HCT116 (cell line): ENCODE results near the gene PTPN4.

Experiments used
- CEBPB ChIP-seq: IDR thresholded peaks from 2 replicates; pipeline ENCODE4 v1.6.1; 2012; ENCODE audit warnings: low read depth
- CTCF ChIP-seq, 3 experiments: fragments of 200-600 bp in 1 of 3; sonication (generic) in 1 of 3; IDR thresholded peaks in 2 of 3; conservative IDR thresholded peaks in 1 of 3; 2 replicates each; pipeline ENCODE4 v1.5.1; 2012 to 2017; ENCODE audit warnings: low read depth in 2 of 3, low read length in 2 of 3, antibody characterized with exemption in 1 of 3, borderline replicate concordance in 1 of 3, control low read depth in 1 of 3, mild to moderate bottlenecking in 1 of 3, mixed read lengths in 1 of 3, mixed run types in 1 of 3, moderate library complexity in 1 of 3; ENCODE audit not compliant: insufficient read depth in 1 of 3
- EZH2phosphoT487 ChIP-seq: fragments of 200-600 bp; IDR thresholded peaks from 2 replicates; pipeline ENCODE4 v1.6.1; 2018; ENCODE audit warnings: antibody characterized with exemption, borderline replicate concordance
- POLR2A ChIP-seq: IDR thresholded peaks from 2 replicates; pipeline ENCODE4 v1.7.0; 2011; ENCODE audit warnings: borderline replicate concordance; ENCODE audit not compliant: insufficient read depth, insufficient read length; ENCODE audit errors: extremely low read depth
- POLR2AphosphoS5 ChIP-seq: IDR thresholded peaks from 2 replicates; pipeline ENCODE4 v1.6.1; 2011; ENCODE audit warnings: mild to moderate bottlenecking, low read depth, low read length, moderate library complexity
- SRF ChIP-seq: IDR thresholded peaks from 2 replicates; pipeline ENCODE4 v1.6.1; 2012; ENCODE audit warnings: low read depth
- TCF7L2 ChIP-seq: IDR thresholded peaks from 2 replicates; pipeline ENCODE4 v1.7.0; 2011; ENCODE audit warnings: borderline replicate concordance, inconsistent platforms; ENCODE audit not compliant: insufficient read depth, insufficient read length; ENCODE audit errors: extremely low read depth
- YY1 ChIP-seq: IDR thresholded peaks from 2 replicates; pipeline ENCODE4 v1.6.1; 2011; ENCODE audit warnings: low read length, low read depth, moderate library complexity, mild to moderate bottlenecking; ENCODE audit not compliant: insufficient replicate concordance; ENCODE audit errors: extremely low read depth
- ZBTB33 ChIP-seq: IDR thresholded peaks from 2 replicates; pipeline ENCODE4 v1.6.1; 2011; ENCODE audit warnings: mild to moderate bottlenecking, low read length, moderate library complexity; ENCODE audit not compliant: insufficient replicate concordance; ENCODE audit errors: extremely low read depth
- ZNF274 ChIP-seq: fragments of 200-500 bp; sonication (Bioruptor generic); IDR thresholded peaks from 2 replicates; pipeline ENCODE4 v1.6.1; 2014; ENCODE audit warnings: mild to moderate bottlenecking, low read depth, low read length, inconsistent platforms
- TF ChIP-seq, protein P1 (sequence below): IDR thresholded peaks from 2 replicates; pipeline ENCODE4 v1.6.1; 2012; ENCODE audit warnings: low read depth

DNA sequence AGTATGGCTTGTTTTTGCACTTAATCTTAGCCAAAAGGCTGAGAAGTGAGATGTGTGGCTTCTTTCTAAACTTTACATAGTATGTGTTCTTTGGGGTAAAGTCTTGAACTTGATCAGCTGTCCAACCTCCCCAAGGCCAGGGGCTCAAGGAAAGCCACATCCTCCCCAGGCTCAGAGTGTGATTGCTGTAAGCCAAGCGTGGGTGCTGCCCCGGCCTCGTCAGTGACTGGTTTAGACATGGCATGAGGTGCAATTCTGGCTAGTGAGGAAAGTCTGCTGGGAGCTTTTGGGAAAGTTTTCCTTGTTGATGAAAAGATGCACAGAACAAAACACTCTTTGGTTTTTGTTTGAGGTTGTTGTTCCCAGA, 40.5 kb upstream of the PTPN4 start:
- no peak for TF ChIP-seq CTCF (IDR thresholded peaks at IDR 0.05 in 2 of 3, conservative IDR thresholded peaks at IDR 0.05 in 1 of 3; ENCODE audit: borderline replicate concordance in 1 of 3, insufficient read depth in 1 of 3, low read depth in 2 of 3, low read length in 2 of 3)
- no peak for TF ChIP-seq SRF
- no peak for TF ChIP-seq POLR2A
- no peak for TF ChIP-seq POLR2AphosphoS5
- TF ChIP-seq, protein P1, sequence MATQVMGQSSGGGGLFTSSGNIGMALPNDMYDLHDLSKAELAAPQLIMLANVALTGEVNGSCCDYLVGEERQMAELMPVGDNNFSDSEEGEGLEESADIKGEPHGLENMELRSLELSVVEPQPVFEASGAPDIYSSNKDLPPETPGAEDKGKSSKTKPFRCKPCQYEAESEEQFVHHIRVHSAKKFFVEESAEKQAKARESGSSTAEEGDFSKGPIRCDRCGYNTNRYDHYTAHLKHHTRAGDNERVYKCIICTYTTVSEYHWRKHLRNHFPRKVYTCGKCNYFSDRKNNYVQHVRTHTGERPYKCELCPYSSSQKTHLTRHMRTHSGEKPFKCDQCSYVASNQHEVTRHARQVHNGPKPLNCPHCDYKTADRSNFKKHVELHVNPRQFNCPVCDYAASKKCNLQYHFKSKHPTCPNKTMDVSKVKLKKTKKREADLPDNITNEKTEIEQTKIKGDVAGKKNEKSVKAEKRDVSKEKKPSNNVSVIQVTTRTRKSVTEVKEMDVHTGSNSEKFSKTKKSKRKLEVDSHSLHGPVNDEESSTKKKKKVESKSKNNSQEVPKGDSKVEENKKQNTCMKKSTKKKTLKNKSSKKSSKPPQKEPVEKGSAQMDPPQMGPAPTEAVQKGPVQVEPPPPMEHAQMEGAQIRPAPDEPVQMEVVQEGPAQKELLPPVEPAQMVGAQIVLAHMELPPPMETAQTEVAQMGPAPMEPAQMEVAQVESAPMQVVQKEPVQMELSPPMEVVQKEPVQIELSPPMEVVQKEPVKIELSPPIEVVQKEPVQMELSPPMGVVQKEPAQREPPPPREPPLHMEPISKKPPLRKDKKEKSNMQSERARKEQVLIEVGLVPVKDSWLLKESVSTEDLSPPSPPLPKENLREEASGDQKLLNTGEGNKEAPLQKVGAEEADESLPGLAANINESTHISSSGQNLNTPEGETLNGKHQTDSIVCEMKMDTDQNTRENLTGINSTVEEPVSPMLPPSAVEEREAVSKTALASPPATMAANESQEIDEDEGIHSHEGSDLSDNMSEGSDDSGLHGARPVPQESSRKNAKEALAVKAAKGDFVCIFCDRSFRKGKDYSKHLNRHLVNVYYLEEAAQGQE, result no peak
- TF ChIP-seq YY1, result no peak
- no peak for TF ChIP-seq EZH2phosphoT487
- TF ChIP-seq TCF7L2, result no peak
- no peak for TF ChIP-seq ZNF274
- no peak for TF ChIP-seq ZBTB33
- no peak for TF ChIP-seq CEBPB
